Caco-2 (cell line): ENCODE results near the gene ATM. TPM values are rescaled to one million over a fixed set of nuclear protein-coding genes. Genes with fewer than 3 reads are reported as not detected.

Experiments used
- BruUV-seq: library from RNA; stranded (reverse); fragments of 400-500 nt; replicated peaks from 2 replicates; lab custom pipeline; 2021; lab: Mats Ljungman, UMichigan
- CTCF ChIA-PET: fragments of 300-600 bp; sonication (Branson Sonifier 250); formaldehyde crosslinking; loops from one replicate; lab custom pipeline; 2022; ENCODE audit warnings: antibody characterized with exemption; lab: Charles Lee
- POLR2A ChIA-PET: fragments of 300-600 bp; sonication (Branson Sonifier 250); formaldehyde crosslinking; loops from one replicate; lab custom pipeline; 2022; ENCODE audit warnings: antibody characterized with exemption; lab: Charles Lee
- DNase-seq, 2 experiments: peaks; one replicate each; pipeline versions ENCODE4 v3.0.0 to v3.0.0-alpha.2; 2020 to 2022
- H3K27me3 ChIP-seq: replicated peaks from 2 replicates; pipeline ENCODE4 v1.6.0; 2011; ENCODE audit warnings: low read length; ENCODE audit not compliant: control insufficient read depth, insufficient read depth
- H3K36me3 ChIP-seq: 2 replicates; pipeline ENCODE4 v1.5.1; 2011; ENCODE audit warnings: low read length; ENCODE audit not compliant: control insufficient read depth, insufficient read depth
- H3K4me1 ChIP-seq: fragments of 250-450 bp; sonication (Bioruptor Pico); 2 replicates; pipeline ENCODE4 v1.5.1; 2020; ENCODE audit warnings: mild to moderate bottlenecking
- H3K4me3 ChIP-seq: 2 replicates; pipeline ENCODE4 v1.5.1; 2011; ENCODE audit warnings: low read depth, mild to moderate bottlenecking, control low read depth, low read length
- H3K9me3 ChIP-seq: fragments of 250-450 bp; sonication (Bioruptor Pico); 2 replicates; pipeline ENCODE4 v1.5.1; 2020; ENCODE audit warnings: mild to moderate bottlenecking, moderate library complexity
- H3K27ac Mint-ChIP-seq: one replicate; pipeline ENCODE4 v1.8.0; 2022; ENCODE audit warnings: mixed read lengths; ENCODE audit not compliant: unreplicated experiment
- H3K27me3 Mint-ChIP-seq: one replicate; pipeline ENCODE4 v1.8.0; 2022; ENCODE audit warnings: mixed read lengths; ENCODE audit not compliant: insufficient read depth, unreplicated experiment
- H3K36me3 Mint-ChIP-seq: one replicate; pipeline ENCODE4 v1.8.0; 2022; ENCODE audit warnings: mild to moderate bottlenecking, mixed read lengths; ENCODE audit not compliant: insufficient read depth, unreplicated experiment
- H3K4me1 Mint-ChIP-seq: one replicate; pipeline ENCODE4 v1.8.0; 2022; ENCODE audit warnings: low read depth, mixed read lengths; ENCODE audit not compliant: unreplicated experiment
- H3K4me3 Mint-ChIP-seq: one replicate; pipeline ENCODE4 v1.8.0; 2022; ENCODE audit warnings: mild to moderate bottlenecking, moderate library complexity, mixed read lengths; ENCODE audit not compliant: unreplicated experiment
- H3K9me3 Mint-ChIP-seq: one replicate; pipeline ENCODE4 v1.8.0; 2022; ENCODE audit warnings: mixed read lengths; ENCODE audit not compliant: unreplicated experiment
- intact Hi-C: fragments of 100-400 bp; cut with micrococcal nuclease; formaldehyde crosslinking; loops from one replicate; pipeline ENCODE4 v1.10.0; 2022; ENCODE audit not compliant: unreplicated experiment
- total RNA-seq: library from RNA; stranded (reverse); gene quantifications from 2 replicates; pipeline ENCODE4 v1.2.3, GENCODE V29; 2022
- TF ChIP-seq, protein P1 (sequence below), 2 experiments: fragments of 200-600 bp in 1 of 2; IDR thresholded peaks; 1 replicate in 1 of 2; 2 replicates in 1 of 2; pipeline versions ENCODE4 v1.5.1 to v1.8.0; 2011 to 2022; ENCODE audit warnings: antibody characterized with exemption in 1 of 2, control low read depth in 1 of 2, inconsistent platforms in 1 of 2, low read depth in 1 of 2, low read length in 1 of 2, mild to moderate bottlenecking in 1 of 2, moderate library complexity in 1 of 2; ENCODE audit not compliant: insufficient read depth in 1 of 2, severe bottlenecking in 1 of 2, unreplicated experiment in 1 of 2

Gene ATM
- total RNA-seq, 1 experiment from 2014 or later = 77.1 TPM

DNA sequence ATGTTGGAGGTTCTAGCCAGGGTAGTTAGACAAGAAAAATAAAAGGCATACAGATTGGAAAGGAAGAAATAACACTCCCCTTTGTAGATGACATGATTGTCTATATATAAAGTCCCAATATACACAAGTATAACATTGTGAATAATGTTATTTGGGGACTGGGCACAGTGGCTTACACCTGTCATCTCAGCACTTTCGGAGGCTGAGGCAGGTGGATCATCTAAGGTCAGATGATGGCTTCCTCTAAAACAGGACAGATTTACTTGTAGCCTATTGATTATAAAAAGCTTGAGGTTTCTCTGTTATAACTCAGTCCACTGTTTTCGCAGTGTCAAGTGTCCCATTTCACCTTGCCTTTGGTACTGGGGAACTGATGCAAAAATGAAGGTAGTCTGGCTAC is 19.6 kb downstream of the ATM start:
- Histone ChIP-seq H3K4me1 (no peaks in the 10 kb centered on the region), H3K27me3 (no peaks in the 10 kb centered on the region), H3K36me3 (no peaks in the 10 kb centered on the region), H3K4me3 (no peak overlapping the region), H3K9me3 (no peaks in the 10 kb centered on the region; the same call in 1 of the 2 replicates)
- TF ChIP-seq, protein P1, sequence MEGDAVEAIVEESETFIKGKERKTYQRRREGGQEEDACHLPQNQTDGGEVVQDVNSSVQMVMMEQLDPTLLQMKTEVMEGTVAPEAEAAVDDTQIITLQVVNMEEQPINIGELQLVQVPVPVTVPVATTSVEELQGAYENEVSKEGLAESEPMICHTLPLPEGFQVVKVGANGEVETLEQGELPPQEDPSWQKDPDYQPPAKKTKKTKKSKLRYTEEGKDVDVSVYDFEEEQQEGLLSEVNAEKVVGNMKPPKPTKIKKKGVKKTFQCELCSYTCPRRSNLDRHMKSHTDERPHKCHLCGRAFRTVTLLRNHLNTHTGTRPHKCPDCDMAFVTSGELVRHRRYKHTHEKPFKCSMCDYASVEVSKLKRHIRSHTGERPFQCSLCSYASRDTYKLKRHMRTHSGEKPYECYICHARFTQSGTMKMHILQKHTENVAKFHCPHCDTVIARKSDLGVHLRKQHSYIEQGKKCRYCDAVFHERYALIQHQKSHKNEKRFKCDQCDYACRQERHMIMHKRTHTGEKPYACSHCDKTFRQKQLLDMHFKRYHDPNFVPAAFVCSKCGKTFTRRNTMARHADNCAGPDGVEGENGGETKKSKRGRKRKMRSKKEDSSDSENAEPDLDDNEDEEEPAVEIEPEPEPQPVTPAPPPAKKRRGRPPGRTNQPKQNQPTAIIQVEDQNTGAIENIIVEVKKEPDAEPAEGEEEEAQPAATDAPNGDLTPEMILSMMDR (IDR thresholded peaks at IDR 0.05; ENCODE audit: insufficient read depth in 1 of 2, low read depth in 1 of 2, low read length in 1 of 2, severe bottlenecking in 1 of 2, unreplicated experiment in 1 of 2) = no peak
- no peak overlapping the region for H3K27ac Mint-ChIP-seq
- no peaks in the 10 kb centered on the region for H3K9me3 Mint-ChIP-seq
- DNase-seq = no peak
- POLR2A ChIA-PET = no interaction called here
- no peaks in the 10 kb centered on the region for H3K27me3 Mint-ChIP-seq
- no peak overlapping the region for H3K4me3 Mint-ChIP-seq
- CTCF ChIA-PET = no interaction called here
- BruUV-seq = no TSS peak
- intact Hi-C loops = no loop called here
- no peaks in the 10 kb centered on the region for H3K4me1 Mint-ChIP-seq
- peaks cover 20% of the 10 kb centered on the region for H3K36me3 Mint-ChIP-seq

DNA sequence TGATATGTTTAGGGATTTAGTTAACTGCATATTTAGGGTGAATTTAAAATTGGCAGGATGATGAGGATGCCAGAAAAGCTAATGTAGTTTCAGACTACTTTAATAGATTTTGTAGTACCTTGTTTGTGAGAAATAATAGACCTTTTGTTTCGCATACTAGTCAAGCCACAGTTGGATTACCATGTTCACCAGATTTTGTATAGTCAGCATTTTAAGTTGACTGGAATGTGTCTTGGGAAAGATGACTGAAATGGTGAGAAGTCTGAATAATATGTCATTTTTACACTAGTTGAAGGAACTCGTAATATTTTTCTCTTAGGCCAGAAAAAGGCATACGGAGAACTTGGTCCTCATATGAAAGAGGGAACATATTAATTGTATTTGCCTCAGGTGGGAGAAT is 23.4 kb downstream of the ATM start:
- Histone ChIP-seq H3K4me3 (no peak overlapping the region), H3K36me3 (0 out of 2 replicates have a peak, but pooled peaks cover 1% of the 10 kb centered on the region), H3K9me3 (no peaks in the 10 kb centered on the region), H3K4me1 (no peaks in the 10 kb centered on the region), H3K27me3 (no peaks in the 10 kb centered on the region)
- POLR2A ChIA-PET = interaction anchor here (0.6 kb wide), 1 partner anchor 263 kb away, joined by 4 read pairs; no protein-coding TSS in a partner anchor
- BruUV-seq = no TSS peak
- intact Hi-C loops = no loop called here
- TF ChIP-seq, protein P1 (IDR thresholded peaks at IDR 0.05; ENCODE audit: insufficient read depth in 1 of 2, low read depth in 1 of 2, low read length in 1 of 2, severe bottlenecking in 1 of 2, unreplicated experiment in 1 of 2) = no peak
- CTCF ChIA-PET = no interaction called here
- Mint-ChIP-seq H3K4me1 (no peaks in the 10 kb centered on the region), H3K27ac (no peak overlapping the region), H3K36me3 (peaks cover 30% of the 10 kb centered on the region), H3K27me3 (no peaks in the 10 kb centered on the region), H3K9me3 (no peaks in the 10 kb centered on the region), H3K4me3 (no peak overlapping the region)
- DNase-seq = no peak

DNA sequence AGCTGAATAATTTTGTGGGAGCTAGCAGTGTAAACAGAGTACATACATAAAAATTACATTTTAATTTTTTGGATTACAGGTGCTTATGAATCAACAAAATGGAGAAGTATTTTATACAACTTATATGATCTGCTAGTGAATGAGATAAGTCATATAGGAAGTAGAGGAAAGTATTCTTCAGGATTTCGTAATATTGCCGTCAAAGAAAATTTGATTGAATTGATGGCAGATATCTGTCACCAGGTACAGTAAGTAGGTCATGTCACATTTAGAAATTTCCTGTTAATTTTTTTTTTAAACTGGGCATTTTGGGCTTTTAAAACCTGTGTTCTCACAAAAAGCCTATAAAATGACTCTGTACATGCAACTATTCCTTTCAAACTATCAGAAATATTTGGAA is 24.0 kb downstream of the ATM start:
- Histone ChIP-seq H3K36me3 (0 out of 2 replicates have a peak, but pooled peaks cover 1% of the 10 kb centered on the region), H3K4me1 (no peaks in the 10 kb centered on the region), H3K4me3 (no peak overlapping the region), H3K9me3 (no peaks in the 10 kb centered on the region), H3K27me3 (no peaks in the 10 kb centered on the region)
- intact Hi-C loops = no loop called here
- H3K27ac Mint-ChIP-seq = no peak overlapping the region
- DNase-seq = no peak
- no peak overlapping the region for H3K4me3 Mint-ChIP-seq
- H3K36me3 Mint-ChIP-seq = peaks cover 30% of the 10 kb centered on the region
- no peaks in the 10 kb centered on the region for H3K27me3 Mint-ChIP-seq
- TF ChIP-seq, protein P1 (IDR thresholded peaks at IDR 0.05; ENCODE audit: insufficient read depth in 1 of 2, low read depth in 1 of 2, low read length in 1 of 2, severe bottlenecking in 1 of 2, unreplicated experiment in 1 of 2) = no peak
- BruUV-seq = no TSS peak
- ChIA-PET POLR2A (no interaction called here), CTCF (no interaction called here)
- H3K4me1 Mint-ChIP-seq = no peaks in the 10 kb centered on the region
- no peaks in the 10 kb centered on the region for H3K9me3 Mint-ChIP-seq
